ENCODE results near the gene CENPL. TPM values are rescaled to one million over a fixed set of nuclear protein-coding genes. Genes with fewer than 3 reads are reported as not detected.
"Not testable (repeated sequence)": the region's sequence is repeated elsewhere in the genome, so short reads cannot be mapped to it uniquely, and the experiment has no call there.

Gene CENPL
- total and polyA plus RNA-seq, 7 donors, result 1.8 to 7.8 (median 4.9) TPM

DNA sequence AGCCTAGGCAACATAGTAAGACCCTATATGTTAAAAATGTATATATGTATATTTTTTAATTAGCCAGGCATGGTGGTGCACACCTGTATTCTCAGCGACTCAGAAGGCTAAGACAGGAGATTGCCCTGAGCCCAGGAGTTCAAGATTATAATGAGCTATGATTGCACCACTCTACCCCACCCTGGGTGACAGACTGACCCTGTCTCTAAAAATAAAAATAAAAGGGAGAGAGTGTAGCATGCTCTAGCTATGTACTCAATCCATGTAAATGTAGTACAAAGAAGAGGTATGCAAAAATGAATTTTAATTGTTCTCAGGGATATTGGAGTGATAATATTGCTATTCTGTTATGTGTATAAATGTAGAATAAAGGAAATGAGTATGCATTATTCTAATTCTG, 53.1 kb downstream of the CENPL start:
- 92 to 98% methylated on average over 1 of the region's 1 CpG for WGBS, 2 donors
- DNase-seq, result no peak
- TF ChIP-seq EP300 (IDR thresholded peaks at IDR 0.05), result no peak
- no peak for TF ChIP-seq POLR2AphosphoS5 (IDR thresholded peaks at IDR 0.05)
- TF ChIP-seq POLR2A (IDR thresholded peaks at IDR 0.05), result no peak
- TF ChIP-seq, protein P1, sequence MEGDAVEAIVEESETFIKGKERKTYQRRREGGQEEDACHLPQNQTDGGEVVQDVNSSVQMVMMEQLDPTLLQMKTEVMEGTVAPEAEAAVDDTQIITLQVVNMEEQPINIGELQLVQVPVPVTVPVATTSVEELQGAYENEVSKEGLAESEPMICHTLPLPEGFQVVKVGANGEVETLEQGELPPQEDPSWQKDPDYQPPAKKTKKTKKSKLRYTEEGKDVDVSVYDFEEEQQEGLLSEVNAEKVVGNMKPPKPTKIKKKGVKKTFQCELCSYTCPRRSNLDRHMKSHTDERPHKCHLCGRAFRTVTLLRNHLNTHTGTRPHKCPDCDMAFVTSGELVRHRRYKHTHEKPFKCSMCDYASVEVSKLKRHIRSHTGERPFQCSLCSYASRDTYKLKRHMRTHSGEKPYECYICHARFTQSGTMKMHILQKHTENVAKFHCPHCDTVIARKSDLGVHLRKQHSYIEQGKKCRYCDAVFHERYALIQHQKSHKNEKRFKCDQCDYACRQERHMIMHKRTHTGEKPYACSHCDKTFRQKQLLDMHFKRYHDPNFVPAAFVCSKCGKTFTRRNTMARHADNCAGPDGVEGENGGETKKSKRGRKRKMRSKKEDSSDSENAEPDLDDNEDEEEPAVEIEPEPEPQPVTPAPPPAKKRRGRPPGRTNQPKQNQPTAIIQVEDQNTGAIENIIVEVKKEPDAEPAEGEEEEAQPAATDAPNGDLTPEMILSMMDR (IDR thresholded peaks at IDR 0.05), result no peak
- H3K27ac ChIP-seq, result no peak overlapping the region
- H3K4me3 ChIP-seq, result no peak overlapping the region
- intact Hi-C loops (cut with DNase I), result no loop called here
- no peaks in the 10 kb centered on the region for H3K27me3 ChIP-seq
- H3K4me1 ChIP-seq, result peaks cover 0 to 5% (median 2%) of the 10 kb centered on the region in 4 donors
- peaks cover 0 to 49% (median 13%) of the 10 kb centered on the region in 4 donors for H3K36me3 ChIP-seq
- H3K9me3 ChIP-seq, result no peaks in the 10 kb centered on the region

DNA sequence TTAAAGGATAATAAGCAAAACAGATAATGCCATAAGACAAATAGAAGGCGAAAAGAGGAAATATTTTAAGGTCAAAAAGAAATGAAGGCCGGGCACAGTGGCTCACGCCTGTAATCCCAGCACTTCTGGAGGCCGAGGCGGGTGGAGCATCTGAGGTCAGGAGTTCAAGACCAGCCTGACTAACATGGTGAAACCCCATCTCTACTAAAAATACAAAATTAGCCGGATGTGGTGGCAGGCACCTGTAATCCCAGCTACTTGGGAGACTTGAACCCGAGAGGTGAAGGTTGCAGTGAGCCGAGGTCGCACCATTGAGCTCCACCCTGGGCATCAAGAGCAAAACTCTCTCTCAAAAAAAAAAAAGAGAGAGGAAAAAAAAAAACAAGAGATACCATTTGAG, 54.4 kb downstream of the CENPL start:
- H3K9me3 ChIP-seq; intact Hi-C loops (cut with DNase I); H3K27ac ChIP-seq; H3K27me3 ChIP-seq; DNase-seq; H3K4me1 ChIP-seq; H3K4me3 ChIP-seq: not testable (repeated sequence)
- 92 to 93% methylated on average over 9 of the region's 9 CpGs for WGBS, 2 donors
- H3K36me3 ChIP-seq, result peaks cover 0 to 48% (median 10%) of the 10 kb centered on the region in 4 donors

DNA sequence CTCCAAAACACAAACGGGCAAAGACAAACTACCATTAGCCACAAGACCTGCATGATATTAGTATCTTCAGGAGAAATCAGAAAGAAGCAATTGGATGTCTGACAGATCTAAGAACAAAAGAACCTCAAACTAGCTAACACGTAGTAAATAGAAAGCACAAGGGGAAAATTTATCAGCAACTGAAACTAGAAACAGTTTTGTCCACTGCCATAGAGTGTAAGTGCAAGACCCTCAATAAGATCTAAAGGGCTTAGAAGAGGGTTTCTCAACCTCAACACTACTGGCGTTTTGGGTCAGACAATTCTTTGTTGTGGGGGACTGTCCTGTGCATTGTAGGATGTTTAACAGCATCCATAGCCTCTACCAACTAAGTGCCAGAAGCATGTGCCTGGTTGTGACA, 55.9 kb downstream of the CENPL start:
- H3K27ac ChIP-seq, result no peak overlapping the region
- H3K4me3 ChIP-seq, result no peak overlapping the region
- H3K27me3 ChIP-seq, result no peaks in the 10 kb centered on the region
- H3K9me3 ChIP-seq, result no peaks in the 10 kb centered on the region
- TF ChIP-seq POLR2A (IDR thresholded peaks at IDR 0.05), result no peak
- TF ChIP-seq EP300 (IDR thresholded peaks at IDR 0.05), result no peak
- TF ChIP-seq, protein P1 (IDR thresholded peaks at IDR 0.05), result no peak
- no peak for TF ChIP-seq POLR2AphosphoS5 (IDR thresholded peaks at IDR 0.05)
- DNase-seq, result no peak
- peaks cover 0 to 38% (median 1%) of the 10 kb centered on the region in 4 donors for H3K36me3 ChIP-seq
- no peaks in the 10 kb centered on the region for H3K4me1 ChIP-seq
- intact Hi-C loops (cut with DNase I), result no loop called here
- 88 to 95% methylated on average over 3 of the region's 3 CpGs for WGBS, 2 donors

DNA sequence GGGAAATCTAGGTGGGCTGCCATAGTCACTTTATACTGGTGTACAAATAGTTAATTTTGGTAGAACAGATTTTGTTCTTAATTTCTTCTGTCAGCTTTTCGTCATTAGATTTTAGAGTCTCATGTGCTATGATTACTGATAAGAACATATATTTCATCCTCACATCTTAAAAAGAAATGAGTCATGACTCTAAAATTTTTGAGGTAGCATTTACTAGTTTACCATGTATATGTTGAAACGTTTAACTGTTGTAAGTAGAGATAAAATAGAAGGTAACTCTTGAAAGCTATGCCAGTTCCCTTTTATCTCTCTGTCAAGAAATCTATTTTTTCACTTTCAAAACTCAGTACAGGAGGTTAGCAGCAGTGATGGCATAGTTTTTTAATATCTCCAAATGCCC, 56.5 kb downstream of the CENPL start:
- H3K4me3 ChIP-seq, result no peak overlapping the region
- TF ChIP-seq POLR2A (IDR thresholded peaks at IDR 0.05) (no peak), POLR2AphosphoS5 (IDR thresholded peaks at IDR 0.05) (no peak), EP300 (IDR thresholded peaks at IDR 0.05) (no peak)
- TF ChIP-seq, protein P1 (IDR thresholded peaks at IDR 0.05), result no peak
- 78 to 82% methylated on average over 2 of the region's 2 CpGs for WGBS, 2 donors
- no peak overlapping the region for H3K27ac ChIP-seq
- intact Hi-C loops (cut with DNase I), result no loop called here
- peaks cover 0 to 38% (median 1%) of the 10 kb centered on the region in 4 donors for H3K36me3 ChIP-seq
- no peak for DNase-seq
- no peaks in the 10 kb centered on the region for H3K9me3 ChIP-seq
- H3K4me1 ChIP-seq, result no peaks in the 10 kb centered on the region
- no peaks in the 10 kb centered on the region for H3K27me3 ChIP-seq

DNA sequence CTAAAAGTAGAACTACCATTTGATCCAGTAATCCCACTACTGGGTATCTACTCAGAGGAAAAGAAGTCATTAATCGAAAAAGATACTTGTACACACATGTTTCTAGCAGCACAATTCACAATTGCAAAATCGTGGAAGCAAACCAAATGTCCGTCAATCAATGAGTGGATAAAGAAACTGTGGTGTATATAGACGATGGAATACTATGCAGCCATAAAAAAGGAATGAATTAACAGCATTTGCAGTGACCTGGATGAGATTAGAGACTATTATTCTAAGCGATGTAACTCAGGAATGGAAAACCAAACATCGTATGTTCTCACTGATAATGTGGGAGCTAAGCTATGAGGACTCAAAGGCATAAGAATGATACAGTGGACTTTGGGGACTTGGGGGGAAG, 60.4 kb downstream of the CENPL start:
- intact Hi-C loops (cut with DNase I); H3K4me1 ChIP-seq; H3K4me3 ChIP-seq; H3K27ac ChIP-seq; H3K9me3 ChIP-seq; DNase-seq; H3K27me3 ChIP-seq: not testable (repeated sequence)
- 97 to 98% methylated on average over 6 of the region's 6 CpGs for WGBS, 2 donors
- H3K36me3 ChIP-seq, result peaks cover 0 to 42% (median 3%) of the 10 kb centered on the region in 4 donors

DNA sequence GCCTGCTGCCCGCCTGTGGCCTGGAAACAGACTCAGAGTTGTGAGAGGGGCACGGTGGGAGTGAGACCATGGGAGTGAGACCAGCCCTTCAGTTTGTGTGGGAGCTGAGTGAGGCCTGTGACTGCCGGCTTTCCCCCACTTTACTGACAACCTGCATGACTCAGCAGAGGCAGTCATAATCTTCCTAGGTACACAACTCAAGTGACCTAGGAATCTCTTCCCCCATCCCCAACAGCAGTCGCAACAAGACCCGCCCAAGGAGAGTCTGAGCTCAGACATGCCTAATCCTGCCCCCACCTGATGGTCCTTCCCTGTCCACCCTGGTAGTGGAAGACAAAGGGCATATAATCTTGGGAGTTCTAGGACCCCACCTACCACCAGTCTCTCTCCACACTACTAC, 65.7 kb downstream of the CENPL start:
- H3K4me1 ChIP-seq, result no peaks in the 10 kb centered on the region
- no peak overlapping the region for H3K27ac ChIP-seq
- no peak overlapping the region for H3K4me3 ChIP-seq
- no peaks in the 10 kb centered on the region for H3K27me3 ChIP-seq
- intact Hi-C loops (cut with DNase I), result no loop called here
- DNase-seq, result no peak
- H3K9me3 ChIP-seq, result no peaks in the 10 kb centered on the region
- TF ChIP-seq EP300 (IDR thresholded peaks at IDR 0.05) (no peak), POLR2A (IDR thresholded peaks at IDR 0.05) (no peak), POLR2AphosphoS5 (IDR thresholded peaks at IDR 0.05) (no peak)
- TF ChIP-seq, protein P1 (IDR thresholded peaks at IDR 0.05), result no peak
- peaks cover 24 to 59% (median 38%) of the 10 kb centered on the region in 4 donors for H3K36me3 ChIP-seq
- WGBS, 2 donors, result 97 to 99% methylated on average over 5 of the region's 5 CpGs
